NCI-H1694 (cell line): ENCODE measurements around the gene WDR5B.
"Not testable (repeated sequence)": the region's sequence is repeated elsewhere in the genome, so short reads cannot be mapped to it uniquely, and the experiment has no call there.

Experiments used
- DNase-seq: peaks from one replicate; lab custom pipeline; 2025; lab: John Stamatoyannopoulos, UW

WDR5B gene

DNA sequence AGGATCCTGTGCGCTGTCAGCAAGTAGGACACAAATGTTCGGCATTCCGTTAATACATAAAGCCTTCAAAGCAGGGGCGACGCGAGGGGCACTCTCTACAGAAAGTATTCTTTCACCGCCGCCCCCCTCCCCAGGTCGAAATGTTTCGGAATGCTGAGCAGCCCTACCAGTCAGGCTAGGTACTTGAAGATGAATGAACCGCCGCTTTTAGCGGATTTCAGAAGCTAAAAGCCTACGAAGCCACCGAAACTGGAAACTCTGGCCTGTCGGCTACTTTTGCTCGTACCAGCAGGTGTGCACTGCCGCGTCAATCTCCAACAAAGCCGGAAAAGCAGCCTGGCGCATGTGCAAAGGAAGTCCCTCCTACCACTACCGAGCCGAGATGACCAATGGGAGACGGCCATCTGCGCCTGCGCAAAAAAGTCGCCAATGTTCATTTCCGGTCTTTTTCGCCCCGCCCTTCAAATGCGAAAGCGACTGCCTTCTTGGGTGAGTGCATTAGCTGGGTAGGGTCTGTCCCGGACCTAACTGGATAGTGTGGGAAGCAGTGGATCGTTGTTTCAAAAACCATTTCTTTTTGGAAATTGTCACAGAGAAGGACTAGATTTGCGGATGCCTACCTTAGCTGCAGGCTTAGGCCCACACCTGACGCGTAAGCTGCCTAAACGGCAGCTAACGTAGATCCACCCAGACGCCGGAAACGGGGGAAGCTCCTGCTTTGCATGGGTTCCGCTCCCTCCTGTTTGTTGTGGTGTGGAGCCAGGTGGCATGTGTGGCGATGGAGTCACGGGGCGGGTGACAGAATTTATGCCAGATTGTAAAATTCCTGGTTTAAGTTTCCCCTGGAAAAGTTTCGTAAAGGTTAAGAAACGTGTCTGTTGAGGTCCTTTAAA, at the start of gene WDR5B:
TSS of gene WDR5B (minus strand) at position 301 of the 893 bp plus-strand sequence. CDS start 534 bp downstream, outside the sequence.
- no peak for DNase-seq

- DNase-seq, result no peak
Observed at GRCh38 chr3:122464659-122465058, 48.8 kb upstream of the WDR5B start.

GRCh38 chr3:122462406-122462805, 46.5 kb upstream of the WDR5B start:
- no peak for DNase-seq

GRCh38 chr3:122461806-122462205, 45.9 kb upstream of the WDR5B start:
- no peak for DNase-seq

DNA sequence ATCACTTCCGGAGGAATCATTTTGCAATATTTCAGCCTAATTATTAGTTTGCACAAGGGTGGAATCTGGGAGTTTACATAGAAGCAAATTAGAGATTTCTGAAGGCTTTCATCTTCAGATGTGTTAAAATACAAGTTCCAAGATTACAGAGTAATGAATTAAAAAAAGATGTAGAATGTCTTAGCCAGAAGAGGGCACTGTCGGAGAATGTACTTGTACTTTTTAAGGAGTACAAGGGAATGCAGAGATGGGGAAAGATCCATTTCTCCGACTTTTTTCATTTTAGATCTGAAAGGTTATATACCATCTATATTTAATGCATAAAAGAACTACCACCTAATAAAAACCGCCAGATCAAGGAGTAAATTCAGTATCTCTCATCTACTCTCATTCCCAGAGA, 43.1 kb upstream of the WDR5B start:
- DNase-seq, result no peak

DNA sequence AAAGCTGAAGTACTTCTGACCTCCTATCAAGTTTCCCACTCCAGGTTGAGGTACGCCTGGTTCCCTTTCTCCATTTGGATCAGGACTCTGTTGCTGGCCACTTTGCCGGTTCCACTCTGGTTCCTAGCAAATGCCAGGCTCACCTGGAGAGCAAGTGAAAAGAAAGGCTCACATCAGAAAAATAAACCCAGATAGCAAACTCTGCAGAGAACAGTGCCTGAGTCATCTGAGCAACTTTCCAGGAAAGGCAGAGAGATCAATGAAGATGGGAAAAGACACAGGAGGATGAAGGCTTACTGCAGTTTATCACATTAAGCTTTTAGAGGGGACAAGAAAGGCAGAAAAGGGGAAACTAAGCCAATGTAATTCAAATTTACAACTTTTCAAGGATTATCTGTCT, 41.8 kb upstream of the WDR5B start:
- DNase-seq, result no peak

DNA sequence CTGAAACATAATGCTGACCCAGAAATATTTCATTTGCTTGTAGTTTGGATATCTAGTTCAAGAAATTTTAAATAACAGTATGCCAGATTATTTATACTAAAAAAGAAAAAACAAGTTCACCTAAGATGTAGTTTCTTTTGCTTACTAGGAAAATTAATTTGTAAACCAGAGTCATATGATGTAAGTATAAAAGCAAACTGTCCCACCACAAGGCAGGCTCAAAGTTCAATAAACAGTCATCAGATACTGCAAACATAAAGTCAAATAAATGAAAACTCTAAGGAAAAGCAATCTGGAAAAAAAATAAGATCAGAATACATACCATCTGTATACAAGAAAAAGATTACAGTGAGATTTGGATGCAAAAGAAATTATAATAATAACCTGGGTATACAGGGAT, 40.2 kb upstream of the WDR5B start:
- DNase-seq, result no peak

GRCh38 chr3:122451371-122451770, 35.5 kb upstream of the WDR5B start:
- no peak for DNase-seq

- DNase-seq, result not testable (repeated sequence)
Observed at GRCh38 chr3:122448218-122448617, 32.4 kb upstream of the WDR5B start.

- not testable (repeated sequence) for DNase-seq
Observed at GRCh38 chr3:122444491-122444887, 28.6 kb upstream of the WDR5B start.

DNA sequence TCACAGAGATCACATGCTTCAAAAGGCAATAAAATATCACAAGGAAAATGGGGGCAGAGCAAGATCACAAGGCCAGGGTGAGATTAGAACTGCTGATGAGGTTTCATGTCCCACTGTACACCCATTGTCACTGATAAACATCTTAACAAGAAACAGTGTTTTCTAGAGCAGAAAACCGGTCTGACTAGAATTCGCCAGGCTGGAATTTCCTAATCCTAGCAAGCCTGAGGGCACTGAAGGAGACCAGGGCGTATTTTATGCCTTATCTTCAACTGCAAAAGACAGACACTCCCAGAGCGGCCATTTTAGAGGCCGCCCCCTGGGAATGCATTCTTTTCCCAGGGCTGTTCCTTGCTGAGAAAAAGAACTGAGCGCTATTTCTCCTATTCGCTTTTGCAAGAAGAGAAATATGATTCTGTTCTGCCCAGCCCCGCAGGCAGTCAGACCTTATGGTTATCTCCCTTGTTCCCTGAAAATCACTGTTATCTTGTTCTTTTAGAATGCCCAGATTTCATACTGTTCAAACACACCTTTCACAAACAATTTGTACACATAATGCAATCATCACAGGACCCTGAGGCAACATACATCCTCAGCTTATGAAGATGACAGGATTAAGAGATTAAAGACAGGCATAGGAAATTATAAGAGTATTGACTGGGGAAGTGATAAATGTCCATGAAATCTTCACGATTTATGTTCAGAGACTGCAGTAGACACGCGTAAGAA, 28.1 kb upstream of the WDR5B start:
- not testable (repeated sequence) for DNase-seq

DNA sequence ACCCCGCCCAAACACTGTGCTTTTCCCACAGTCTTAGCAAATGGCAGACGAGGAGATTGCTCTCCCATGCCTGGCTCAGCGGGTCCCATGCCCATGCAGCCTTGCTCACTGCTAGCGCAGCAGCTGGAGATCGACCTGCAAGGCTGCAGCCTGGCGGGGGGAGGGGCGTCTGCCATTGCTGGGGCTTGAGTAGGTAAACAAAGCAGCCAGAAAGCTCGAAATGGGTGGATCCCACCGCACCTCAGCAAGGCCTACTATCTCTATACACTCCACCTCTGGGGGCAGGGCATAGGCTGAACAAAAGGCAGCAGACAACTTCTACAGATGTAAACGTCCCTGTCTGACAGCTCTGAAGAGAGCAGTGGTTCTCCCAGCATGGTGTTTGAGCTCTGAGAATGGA, 27.2 kb upstream of the WDR5B start:
- DNase-seq, result no peak

- DNase-seq, result no peak
Observed at GRCh38 chr3:122435950-122436349, 20.1 kb upstream of the WDR5B start.

- no peak for DNase-seq
Observed at GRCh38 chr3:122430371-122430770, 14.5 kb upstream of the WDR5B start.

DNA sequence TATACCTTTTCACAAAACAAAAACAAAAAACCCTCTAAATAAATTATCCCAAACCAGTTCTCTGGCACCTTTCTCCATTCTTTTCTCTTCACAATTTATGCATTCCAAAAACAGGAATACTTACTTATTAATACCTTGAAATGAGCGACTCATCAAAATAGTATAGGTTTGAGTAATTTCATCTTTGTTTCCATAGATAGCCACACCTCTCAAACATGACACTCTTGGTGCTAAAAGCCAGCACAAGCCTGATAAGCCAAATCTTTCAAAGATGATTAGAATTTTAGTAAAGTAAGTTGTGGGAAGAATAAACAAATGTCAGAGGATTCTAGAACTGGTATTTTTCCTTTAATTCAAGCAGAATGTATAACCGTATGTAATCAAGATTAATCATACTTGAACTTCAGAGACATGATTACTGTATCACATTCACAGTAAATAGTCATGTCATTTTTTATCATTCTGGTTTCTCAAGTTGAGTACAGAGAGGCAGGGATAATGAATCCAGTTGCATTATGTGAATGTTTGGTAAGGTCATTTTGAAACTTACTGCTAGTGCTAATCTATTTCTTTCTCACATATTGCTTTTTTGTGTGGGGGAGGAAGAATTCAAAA, 12.1 kb upstream of the WDR5B start:
- DNase-seq, result no peak

GRCh38 chr3:122421836-122422235, 6.0 kb upstream of the WDR5B start:
- DNase-seq, result no peak

GRCh38 chr3:122421101-122421500, 5.2 kb upstream of the WDR5B start:
- DNase-seq, result no peak

- no peak for DNase-seq
Observed at GRCh38 chr3:122416966-122417365, 1.1 kb upstream of the WDR5B start.

- no peak for DNase-seq
Observed at GRCh38 chr3:122415104-122415744, 638 bp downstream of the WDR5B start.

GRCh38 chr3:122414391-122414790, 1.5 kb downstream of the WDR5B start:
- no peak for DNase-seq

DNA sequence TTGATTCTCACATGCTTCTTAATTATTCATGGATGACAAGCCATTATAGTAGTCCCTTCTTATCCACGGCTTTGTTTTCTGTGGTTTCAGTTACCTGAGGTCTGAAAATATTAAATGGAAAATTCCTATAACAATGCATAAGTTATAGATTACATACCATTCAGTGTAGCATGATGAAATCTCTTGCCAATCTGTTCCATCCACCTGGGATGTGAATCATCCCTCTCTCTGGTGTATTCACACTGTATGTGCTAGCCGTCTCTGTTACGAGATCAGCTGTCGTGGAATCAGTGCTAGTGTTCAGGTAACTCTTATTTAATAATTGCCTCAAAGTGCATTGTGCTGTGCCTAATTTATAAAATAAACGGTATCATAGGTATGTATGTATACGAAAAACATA, 5.2 kb downstream of the WDR5B start:
- DNase-seq, result no peak

GRCh38 chr3:122410111-122410510, 5.8 kb downstream of the WDR5B start:
- no peak for DNase-seq
